Measurements from ENCODE around the gene ADAT2.

The ADAT2 gene

DNA sequence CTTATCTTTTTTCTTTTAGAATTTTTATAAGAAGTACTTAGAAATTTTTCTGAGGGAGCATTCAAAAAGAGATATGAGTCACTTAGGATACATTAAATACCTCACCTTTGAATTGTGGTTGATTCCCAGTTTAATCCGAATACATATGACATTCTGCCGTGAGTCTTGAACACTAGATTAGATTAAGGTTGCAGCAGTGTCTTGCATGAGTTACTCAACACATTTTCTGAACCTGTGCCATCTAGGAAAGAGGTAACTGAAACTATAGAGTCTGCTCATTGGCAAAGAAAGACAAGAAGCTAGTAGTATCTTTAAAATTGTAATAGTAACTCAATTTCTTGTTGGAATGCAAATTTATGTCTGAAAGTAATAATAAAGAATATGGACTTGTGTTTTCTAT is 15.1 kb upstream of the ADAT2 start:
- H3K4me1 ChIP-seq (ENCODE audit: low read length), result no peaks in the 10 kb centered on the region

DNA sequence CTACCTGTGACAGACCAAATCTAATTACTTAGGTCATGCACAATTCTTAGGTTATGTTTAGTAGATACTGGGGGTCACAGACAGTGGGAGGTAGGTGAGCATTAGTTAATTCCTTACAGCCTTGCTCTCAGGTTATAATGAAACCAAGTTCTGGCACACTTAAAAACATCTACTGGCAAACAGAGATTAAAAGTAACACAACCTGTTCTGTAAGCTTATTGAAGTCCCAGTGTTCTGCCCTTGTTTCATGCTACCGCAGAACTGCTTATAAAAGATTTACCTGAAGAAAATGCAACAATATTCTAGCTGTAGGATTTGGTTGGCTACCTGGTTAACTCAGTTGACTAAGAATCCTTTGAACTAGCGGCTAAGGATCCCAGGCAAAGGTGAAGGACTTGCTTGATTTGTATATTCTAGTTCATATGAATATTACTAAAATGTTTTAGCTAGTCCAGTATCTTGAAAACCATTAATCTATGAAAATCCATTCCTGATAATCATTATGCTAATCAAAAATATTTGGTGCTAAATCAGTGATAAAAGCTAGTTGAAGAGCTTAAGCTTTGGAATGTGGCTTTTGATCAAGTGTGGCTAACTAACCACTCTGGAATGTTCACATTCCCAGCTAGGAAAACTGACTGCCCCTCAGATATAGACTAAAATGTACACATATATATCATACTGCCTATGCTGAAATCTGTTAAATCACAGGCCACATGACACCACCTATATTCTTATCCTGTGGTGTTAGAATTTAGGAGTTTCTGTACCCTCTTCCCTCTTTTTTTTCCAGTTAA is 7.3 kb upstream of the ADAT2 start:
- Histone ChIP-seq H3F3A (ENCODE audit: insufficient read depth, low read length) (no peaks in the 10 kb centered on the region), H3K4me3 (ENCODE audit: low read length) (no peak overlapping the region), H3K27ac (ENCODE audit: low read length) (no peak overlapping the region), H3K9me2 (replicated peaks; ENCODE audit: insufficient read depth, low read length) (no peaks in the 10 kb centered on the region), H4K20me1 (ENCODE audit: insufficient read depth, low read length) (no peaks in the 10 kb centered on the region), H3K4me1 (ENCODE audit: low read length) (no peaks in the 10 kb centered on the region), H3K79me2 (ENCODE audit: low read length) (no peaks in the 10 kb centered on the region), H2AFZ (ENCODE audit: low read length) (no peak overlapping the region), H3K9me3 (replicated peaks; ENCODE audit: insufficient read depth, low read length) (no peaks in the 10 kb centered on the region), H3K9ac (ENCODE audit: low read length) (no peak overlapping the region), H3K27me3 (replicated peaks; ENCODE audit: insufficient read depth, low read length) (no peaks in the 10 kb centered on the region), H3K4me2 (ENCODE audit: low read depth, low read length) (no peak overlapping the region), H3K36me3 (replicated peaks; ENCODE audit: insufficient read depth, low read length) (no peaks in the 10 kb centered on the region)
- TF ChIP-seq EZH2phosphoT487 (IDR thresholded peaks at IDR 0.05; ENCODE audit: low read length) (no peak), EZH2 (optimal IDR thresholded peaks at IDR 0.05; ENCODE audit: low read depth, low read length) (no peak)
- TF ChIP-seq, protein P1, sequence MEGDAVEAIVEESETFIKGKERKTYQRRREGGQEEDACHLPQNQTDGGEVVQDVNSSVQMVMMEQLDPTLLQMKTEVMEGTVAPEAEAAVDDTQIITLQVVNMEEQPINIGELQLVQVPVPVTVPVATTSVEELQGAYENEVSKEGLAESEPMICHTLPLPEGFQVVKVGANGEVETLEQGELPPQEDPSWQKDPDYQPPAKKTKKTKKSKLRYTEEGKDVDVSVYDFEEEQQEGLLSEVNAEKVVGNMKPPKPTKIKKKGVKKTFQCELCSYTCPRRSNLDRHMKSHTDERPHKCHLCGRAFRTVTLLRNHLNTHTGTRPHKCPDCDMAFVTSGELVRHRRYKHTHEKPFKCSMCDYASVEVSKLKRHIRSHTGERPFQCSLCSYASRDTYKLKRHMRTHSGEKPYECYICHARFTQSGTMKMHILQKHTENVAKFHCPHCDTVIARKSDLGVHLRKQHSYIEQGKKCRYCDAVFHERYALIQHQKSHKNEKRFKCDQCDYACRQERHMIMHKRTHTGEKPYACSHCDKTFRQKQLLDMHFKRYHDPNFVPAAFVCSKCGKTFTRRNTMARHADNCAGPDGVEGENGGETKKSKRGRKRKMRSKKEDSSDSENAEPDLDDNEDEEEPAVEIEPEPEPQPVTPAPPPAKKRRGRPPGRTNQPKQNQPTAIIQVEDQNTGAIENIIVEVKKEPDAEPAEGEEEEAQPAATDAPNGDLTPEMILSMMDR (IDR thresholded peaks at IDR 0.05; ENCODE audit: low read length), result no peak
- no peak for DNase-seq

More for the DNA sequence above, 15.1 kb upstream of the ADAT2 start:
- H2AFZ ChIP-seq (ENCODE audit: low read length), result no peak overlapping the region
- no peak overlapping the region for H3K4me2 ChIP-seq (ENCODE audit: low read depth, low read length)
- H4K20me1 ChIP-seq (ENCODE audit: insufficient read depth, low read length), result no peaks in the 10 kb centered on the region
- H3K27me3 ChIP-seq (replicated peaks; ENCODE audit: insufficient read depth, low read length), result no peaks in the 10 kb centered on the region
- DNase-seq, result no peak
- TF ChIP-seq, protein P1 (IDR thresholded peaks at IDR 0.05; ENCODE audit: low read length), result no peak
- no peak for TF ChIP-seq EZH2 (optimal IDR thresholded peaks at IDR 0.05; ENCODE audit: low read depth, low read length)
- TF ChIP-seq EZH2phosphoT487 (IDR thresholded peaks at IDR 0.05; ENCODE audit: low read length), result no peak
- H3K9me3 ChIP-seq (replicated peaks; ENCODE audit: insufficient read depth, low read length), result no peaks in the 10 kb centered on the region
- H3K36me3 ChIP-seq (replicated peaks; ENCODE audit: insufficient read depth, low read length), result no peaks in the 10 kb centered on the region
- no peak overlapping the region for H3K27ac ChIP-seq (ENCODE audit: low read length)
- H3K79me2 ChIP-seq (ENCODE audit: low read length), result no peaks in the 10 kb centered on the region
- no peak overlapping the region for H3K4me3 ChIP-seq (ENCODE audit: low read length)
- H3F3A ChIP-seq (ENCODE audit: insufficient read depth, low read length), result no peaks in the 10 kb centered on the region
- H3K9ac ChIP-seq (ENCODE audit: low read length), result no peak overlapping the region
- H3K9me2 ChIP-seq (replicated peaks; ENCODE audit: insufficient read depth, low read length), result no peaks in the 10 kb centered on the region

DNA sequence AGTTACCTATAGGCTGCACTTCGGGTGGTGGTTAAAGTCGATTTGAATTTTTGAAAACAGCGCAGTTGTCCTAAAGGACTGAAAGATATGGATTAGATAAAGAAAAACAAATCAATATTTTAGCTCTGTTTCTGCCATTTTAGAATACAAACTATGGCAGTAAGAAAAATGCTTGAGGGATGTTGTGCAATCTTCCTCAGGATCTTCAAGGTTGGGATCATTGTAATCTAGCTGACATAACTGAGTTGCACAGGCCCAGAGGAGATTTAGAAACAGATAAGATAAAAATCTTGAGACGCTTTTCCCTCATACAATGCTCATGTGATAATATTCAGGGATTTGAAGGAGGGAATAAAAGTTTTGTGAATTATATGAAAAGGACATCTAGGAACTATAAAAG is 1.0 kb upstream of the ADAT2 start:
- Histone ChIP-seq H4K20me1 (ENCODE audit: insufficient read depth, low read length) (no peaks in the 10 kb centered on the region), H3K9ac (ENCODE audit: low read length) (peak overlapping the region; percentile 65; the same call in 1 of the 2 replicates), H3K36me3 (replicated peaks; ENCODE audit: insufficient read depth, low read length) (no peaks in the 10 kb centered on the region), H3K4me1 (ENCODE audit: low read length) (no peaks in the 10 kb centered on the region; the same call in 1 of the 2 replicates), H3K27ac (ENCODE audit: low read length) (no peak overlapping the region), H2AFZ (ENCODE audit: low read length) (peak overlapping the region; percentile 81), H3K9me2 (replicated peaks; ENCODE audit: insufficient read depth, low read length) (no peaks in the 10 kb centered on the region), H3F3A (ENCODE audit: insufficient read depth, low read length) (no peaks in the 10 kb centered on the region), H3K27me3 (replicated peaks; ENCODE audit: insufficient read depth, low read length) (no peaks in the 10 kb centered on the region), H3K9me3 (replicated peaks; ENCODE audit: insufficient read depth, low read length) (no peaks in the 10 kb centered on the region), H3K79me2 (ENCODE audit: low read length) (peaks cover 19% of the 10 kb centered on the region), H3K4me2 (ENCODE audit: low read depth, low read length) (peak overlapping the region; percentile 70), H3K4me3 (ENCODE audit: low read length) (peak overlapping the region; percentile 76)
- TF ChIP-seq, protein P1 (IDR thresholded peaks at IDR 0.05; ENCODE audit: low read length), result no peak
- TF ChIP-seq EZH2 (optimal IDR thresholded peaks at IDR 0.05; ENCODE audit: low read depth, low read length) (no peak), EZH2phosphoT487 (IDR thresholded peaks at IDR 0.05; ENCODE audit: low read length) (no peak)
- no peak for DNase-seq
